Adipocyte (in vitro differentiated cells): ENCODE measurements around the gene C1QA.
A peak's percentile ranks its signal among the peaks of the same experiment; 100 is the strongest.

Experiments
- DNase-seq: peaks from one replicate; pipeline ENCODE4 v3.0.0-alpha.2; 2015; ENCODE audit warnings: low read depth
- H3K27me3 ChIP-seq: replicated peaks from 2 replicates; pipeline ENCODE4 v1.7.0; 2013; ENCODE audit warnings: mild to moderate bottlenecking, low read length, moderate library complexity; ENCODE audit not compliant: control insufficient read depth, insufficient read depth
- H3K36me3 ChIP-seq: 2 replicates; pipeline ENCODE4 v1.7.0; 2013; ENCODE audit warnings: low read length, mild to moderate bottlenecking, moderate library complexity; ENCODE audit not compliant: control insufficient read depth, insufficient read depth, severe bottlenecking
- H3K4me1 ChIP-seq: 2 replicates; pipeline ENCODE4 v1.7.0; 2013; ENCODE audit warnings: mild to moderate bottlenecking, low read length, moderate library complexity; ENCODE audit not compliant: control insufficient read depth, insufficient read depth
- H3K4me3 ChIP-seq: 2 replicates; pipeline ENCODE4 v1.7.0; 2013; ENCODE audit warnings: mild to moderate bottlenecking, low read length, moderate library complexity
- H3K9ac ChIP-seq: 2 replicates; pipeline ENCODE4 v1.7.0; 2013; ENCODE audit warnings: mild to moderate bottlenecking, low read length, moderate library complexity
- H3K9me3 ChIP-seq: 2 replicates; pipeline ENCODE4 v1.7.0; 2013; ENCODE audit warnings: mild to moderate bottlenecking, low read length, moderate library complexity; ENCODE audit not compliant: control insufficient read depth

Gene C1QA

DNA sequence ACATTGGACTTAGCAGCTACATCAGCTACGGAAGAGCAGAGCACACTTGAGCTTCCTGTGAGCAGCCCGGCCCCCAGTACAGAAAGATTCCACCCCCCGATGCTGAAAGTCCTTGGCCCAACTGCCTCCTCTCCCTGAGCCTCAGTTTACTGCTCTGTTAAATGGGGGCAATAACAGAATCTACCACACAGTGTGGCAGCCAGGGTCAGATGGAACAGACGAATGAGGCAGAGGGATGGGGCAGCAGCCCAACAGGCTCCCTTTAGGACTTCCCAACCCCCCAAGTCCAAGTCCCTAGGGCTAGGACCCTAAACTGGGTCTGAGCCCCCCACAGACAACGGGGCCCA, 22.9 kb upstream of the C1QA start:
- peaks cover 3% of the 10 kb centered on the region for H3K9me3 ChIP-seq
- H3K27me3 ChIP-seq = peaks cover 84% of the 10 kb centered on the region
- no peak overlapping the region for H3K4me3 ChIP-seq
- H3K36me3 ChIP-seq = no peaks in the 10 kb centered on the region
- H3K4me1 ChIP-seq = no peaks in the 10 kb centered on the region
- no peak overlapping the region for H3K9ac ChIP-seq
- DNase-seq = no peak

- H3K4me1 ChIP-seq = no peaks in the 10 kb centered on the region
- no peaks in the 10 kb centered on the region for H3K36me3 ChIP-seq
- H3K4me3 ChIP-seq = no peak overlapping the region
- DNase-seq = no peak
- peaks cover 88% of the 10 kb centered on the region for H3K27me3 ChIP-seq
- H3K9ac ChIP-seq = no peak overlapping the region
- peaks cover 3% of the 10 kb centered on the region for H3K9me3 ChIP-seq
Observed at GRCh38 chr1:22613951-22614350, 22.5 kb upstream of the C1QA start.

- Histone ChIP-seq H3K4me3 (no peak overlapping the region), H3K4me1 (no peaks in the 10 kb centered on the region), H3K27me3 (peaks cover 94% of the 10 kb centered on the region), H3K9ac (no peak overlapping the region), H3K9me3 (peaks cover 3% of the 10 kb centered on the region), H3K36me3 (no peaks in the 10 kb centered on the region)
- DNase-seq = no peak
Observed at GRCh38 chr1:22615886-22616285, 20.5 kb upstream of the C1QA start.

GRCh38 chr1:22616571-22616970, 19.9 kb upstream of the C1QA start:
- DNase-seq = no peak
- no peaks in the 10 kb centered on the region for H3K36me3 ChIP-seq
- no peak overlapping the region for H3K9ac ChIP-seq
- peaks cover 3% of the 10 kb centered on the region for H3K9me3 ChIP-seq
- H3K4me1 ChIP-seq = no peaks in the 10 kb centered on the region
- H3K4me3 ChIP-seq = no peak overlapping the region
- H3K27me3 ChIP-seq = peaks cover 94% of the 10 kb centered on the region

DNA sequence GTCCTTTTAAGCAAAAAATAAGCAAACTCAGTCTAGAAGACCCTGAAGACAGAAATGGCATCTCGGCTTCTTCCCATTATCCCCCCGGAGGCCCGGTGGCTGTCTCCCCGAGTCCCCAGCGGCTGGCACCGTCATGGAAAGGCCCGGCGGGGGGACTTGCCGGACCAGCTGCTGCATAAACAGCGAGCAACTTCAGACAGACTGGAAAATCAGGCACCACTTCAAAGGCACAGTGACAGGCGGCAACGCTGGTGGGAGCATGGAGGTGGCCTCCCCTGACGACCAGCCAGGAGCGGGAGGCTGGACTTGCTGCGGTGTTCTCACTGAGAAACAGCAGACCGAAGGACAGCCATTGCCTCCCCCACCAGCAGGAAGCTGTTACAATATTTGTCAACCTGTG, 18.4 kb upstream of the C1QA start:
- Histone ChIP-seq H3K9me3 (no peaks in the 10 kb centered on the region), H3K36me3 (no peaks in the 10 kb centered on the region), H3K27me3 (peaks cover 88% of the 10 kb centered on the region), H3K9ac (no peak overlapping the region), H3K4me1 (no peaks in the 10 kb centered on the region), H3K4me3 (no peak overlapping the region)
- no peak for DNase-seq

DNA sequence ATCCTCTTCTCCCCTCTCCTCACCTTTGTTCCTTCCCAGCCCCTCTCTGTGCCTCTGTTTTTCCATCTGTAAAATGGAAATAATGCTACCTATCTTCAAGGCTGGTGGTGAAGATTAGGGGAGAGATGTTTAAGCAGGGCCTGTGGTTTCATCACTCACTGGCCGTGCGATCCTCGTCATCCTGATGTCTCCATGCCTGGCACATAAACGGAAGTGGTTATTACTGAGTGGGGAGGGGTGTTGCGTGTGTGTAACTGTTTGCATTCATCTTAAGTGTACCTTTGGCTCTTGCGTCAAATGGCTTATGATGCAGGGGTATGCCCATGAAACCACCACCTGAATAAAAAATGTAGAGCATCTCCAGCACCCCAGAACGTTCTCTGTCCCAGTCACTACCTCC, 17.2 kb upstream of the C1QA start:
- Histone ChIP-seq H3K4me1 (no peaks in the 10 kb centered on the region), H3K36me3 (no peaks in the 10 kb centered on the region), H3K9me3 (no peaks in the 10 kb centered on the region), H3K9ac (no peak overlapping the region), H3K27me3 (peaks cover 81% of the 10 kb centered on the region), H3K4me3 (no peak overlapping the region)
- DNase-seq = no peak

GRCh38 chr1:22619798-22620197, 16.6 kb upstream of the C1QA start:
- no peaks in the 10 kb centered on the region for H3K9me3 ChIP-seq
- H3K4me3 ChIP-seq = no peak overlapping the region
- no peaks in the 10 kb centered on the region for H3K36me3 ChIP-seq
- peaks cover 81% of the 10 kb centered on the region for H3K27me3 ChIP-seq
- H3K4me1 ChIP-seq = no peaks in the 10 kb centered on the region
- H3K9ac ChIP-seq = no peak overlapping the region
- DNase-seq = no peak

GRCh38 chr1:22621761-22622160, 14.7 kb upstream of the C1QA start:
- DNase-seq = no peak
- H3K4me3 ChIP-seq = no peak overlapping the region
- H3K27me3 ChIP-seq = peaks cover 83% of the 10 kb centered on the region
- no peaks in the 10 kb centered on the region for H3K9me3 ChIP-seq
- no peaks in the 10 kb centered on the region for H3K36me3 ChIP-seq
- no peaks in the 10 kb centered on the region for H3K4me1 ChIP-seq
- no peak overlapping the region for H3K9ac ChIP-seq

DNA sequence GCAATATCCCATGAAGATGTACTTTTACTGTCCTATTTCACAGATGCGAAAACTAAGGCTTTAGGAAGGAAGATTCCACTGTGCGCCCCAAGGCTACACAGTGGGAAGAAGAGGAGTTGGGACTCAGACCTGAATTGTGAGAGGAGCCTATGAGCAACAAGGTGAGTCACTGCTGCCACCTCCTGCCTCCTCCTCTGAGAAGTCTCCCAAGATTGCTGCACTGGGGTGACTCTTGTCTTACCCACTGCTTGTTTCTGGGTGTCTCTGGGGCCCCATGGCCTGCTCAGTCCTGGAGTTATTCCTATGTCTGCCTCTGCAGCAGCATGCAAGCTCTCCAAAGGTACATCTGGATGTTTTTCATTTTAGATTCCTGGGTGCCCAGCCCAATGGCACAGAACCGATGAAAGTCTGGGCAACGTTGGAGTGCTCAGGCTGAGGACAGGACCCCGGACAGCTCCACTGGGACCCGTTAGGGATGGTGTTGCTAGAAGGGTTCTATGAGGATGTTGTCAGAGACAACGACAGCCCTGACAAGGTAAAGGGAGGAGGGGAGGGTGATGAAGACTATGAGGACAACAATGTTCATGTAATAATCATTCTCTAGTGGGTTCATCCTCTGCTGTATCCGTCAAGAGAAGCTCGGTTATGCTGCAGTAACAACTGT, 11.0 kb upstream of the C1QA start:
- Histone ChIP-seq H3K4me3 (no peak overlapping the region), H3K9ac (no peak overlapping the region), H3K36me3 (no peaks in the 10 kb centered on the region), H3K27me3 (peaks cover 85% of the 10 kb centered on the region), H3K9me3 (no peaks in the 10 kb centered on the region), H3K4me1 (no peaks in the 10 kb centered on the region)
- DNase-seq = peak; percentile 22

DNA sequence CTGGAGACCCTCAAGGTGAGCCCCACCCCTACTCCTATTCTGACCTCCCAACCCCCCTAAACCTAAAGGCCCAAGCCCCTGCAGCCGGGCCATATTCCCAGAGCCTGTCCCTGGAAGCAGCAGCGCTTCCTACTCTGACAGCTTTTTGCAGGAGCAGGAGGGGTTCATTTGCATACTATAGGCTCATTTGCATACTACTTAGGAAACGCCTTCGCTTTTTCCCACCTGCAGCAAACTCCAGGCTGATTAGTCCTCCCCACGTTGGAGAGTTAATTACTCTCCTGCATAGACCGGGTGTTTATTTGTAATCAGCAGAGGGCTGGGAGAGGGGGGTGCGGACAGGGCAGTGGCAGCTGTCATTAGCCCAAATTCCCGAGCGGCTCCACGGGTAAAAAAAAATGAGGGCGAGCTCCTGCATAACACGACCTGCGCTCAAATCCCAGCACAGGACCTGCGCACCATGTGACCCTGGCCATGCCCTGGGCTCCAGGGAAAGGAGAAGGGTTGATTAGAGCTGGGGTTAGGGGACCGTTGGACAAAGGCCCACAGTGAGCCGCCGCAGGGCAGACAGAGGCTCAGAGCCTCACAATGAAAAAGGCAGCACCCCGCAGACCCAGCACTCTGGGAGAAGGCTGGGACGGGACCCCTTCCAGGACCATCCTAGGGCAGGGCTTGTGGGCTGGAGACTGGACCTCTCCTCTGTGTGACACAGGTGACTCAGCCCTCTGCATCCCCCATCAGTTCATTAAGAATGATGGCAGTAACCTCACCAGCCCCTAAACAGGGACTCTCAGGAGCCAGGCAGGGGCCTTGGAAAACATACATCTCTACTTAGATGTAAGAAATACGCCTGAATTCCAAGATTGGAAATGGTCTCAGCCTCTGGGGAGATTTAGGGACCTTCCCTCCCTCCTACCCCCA, 9.9 kb upstream of the C1QA start:
- Histone ChIP-seq H3K9ac (no peak overlapping the region), H3K4me1 (no peaks in the 10 kb centered on the region), H3K9me3 (no peaks in the 10 kb centered on the region), H3K4me3 (no peak overlapping the region), H3K36me3 (no peaks in the 10 kb centered on the region), H3K27me3 (peaks cover 80% of the 10 kb centered on the region)
- DNase-seq = no peak

GRCh38 chr1:22627331-22627730, 9.1 kb upstream of the C1QA start:
- H3K27me3 ChIP-seq = peaks cover 73% of the 10 kb centered on the region

More at GRCh38 chr1:22627331-22627730, 9.1 kb upstream of the C1QA start:
- Histone ChIP-seq H3K36me3 (no peaks in the 10 kb centered on the region), H3K4me3 (no peak overlapping the region), H3K4me1 (no peaks in the 10 kb centered on the region), H3K9me3 (no peaks in the 10 kb centered on the region), H3K9ac (no peak overlapping the region)
- DNase-seq = no peak
